Pancreas (tissue), 10 donors: ENCODE measurements around the gene CHST11. TPM values are rescaled to one million over a fixed set of nuclear protein-coding genes. Genes with fewer than 3 reads are reported as not detected.

ENCODE experiments used
- ATAC-seq, 4 donors: fragments of 200-7000 bp; cut with Tn5 transposase; one replicate each; pipeline versions ENCODE4 v1.8.0 to v1.9.1; 2020; ENCODE audit warnings: mild to moderate bottlenecking in 4 of 4, moderate library complexity in 4 of 4
- DNase-seq, 6 donors: peaks; one replicate each; pipeline ENCODE4 v3.0.0-alpha.2; 2020
- FAIRE-seq: peaks from 2 replicates; lab custom pipeline; 2012; peaks lifted over from hg19 to GRCh38; lab: Jason Lieb, UNC
- H3K27ac ChIP-seq, 4 donors: fragments of 200-600 bp; sonication (generic); 1 replicate in 3 of 4; 2 replicates in 1 of 4; pipeline versions ENCODE4 v1.5.0 to v1.8.0; 2020
- H3K27me3 ChIP-seq, 4 donors: fragments of 200-600 bp; one replicate each; pipeline ENCODE4 v1.8.0; 2021
- H3K36me3 ChIP-seq, 3 donors: fragments of 200-600 bp; sonication (generic) in 1 of 3; one replicate each; pipeline versions ENCODE4 v1.5.0 to v1.8.0; 2020 to 2021
- H3K4me1 ChIP-seq, 3 donors: fragments of 200-600 bp; one replicate each; pipeline ENCODE4 v1.8.0; 2021
- H3K4me3 ChIP-seq, 4 donors: fragments of 200-600 bp; sonication (generic) in 2 of 4; one replicate each; pipeline versions ENCODE4 v1.5.0 to v1.8.0; 2020 to 2021
- H3K9me3 ChIP-seq, 4 donors: fragments of 200-600 bp; one replicate each; pipeline ENCODE4 v1.8.0; 2021
- CTCF ChIP-seq, 4 donors: fragments of 200-600 bp; sonication (generic) in 3 of 4; IDR thresholded peaks; one replicate each; pipeline versions ENCODE4 v1.5.0 to v1.8.0; 2021; ENCODE audit warnings: antibody characterized with exemption in 4 of 4
- WGBS, 2 donors: extraction: QIAGEN DNeasy Blood & Tissue Kit; methylation state at CpG; one replicate each; pipeline ENCODE4 v1.1.7; 2013; 5-methylcytosine and 5-hydroxymethylcytosine counted together
- intact Hi-C, 3 donors: fragments of 100-400 bp; cut with DNase I; formaldehyde crosslinking; loops; one replicate each; pipeline versions ENCODE4 v1.11.1 to v1.14.2; 2022
- polyA plus RNA-seq, 2 donors: library from polyadenylated mRNA; stranded (reverse); fragments of 200-250 nt; gene quantifications; one replicate each; pipeline ENCODE4 v1.2.3, GENCODE V29; 2013
- total RNA-seq, 6 donors: library from RNA; stranded (reverse); fragmentation: NEBNext Ultra II Directional in 4 of 6; extraction: Animal tissue kit (Norgen Biotek cat#: 25700) in 4 of 6; gene quantifications; one replicate each; pipeline versions ENCODE4 v1.2.1 to v1.2.4, GENCODE V29; 2021 to 2023
- donor health status: healthy with polysubstance abuse.
- donor health status: DM: no; HTN: no; CAD: no; lungs with moderate emphysema.
- donor health status: DM: no; HTN: no; CAD: no.
- donor health status: control.
- donor health status: control.
- donor health status: Bipolar disorder and iron deficiency.
- donor health status: DM: yes; HTN: yes; CAD: no.
- donor health status: DM: no; HTN: no; CAD: no.
- donor health status: DM: no; HTN: no; CAD: no.
- donor health status: DM: yes; HTN: yes; CAD: no.

The CHST11 gene
- total and polyA plus RNA-seq, 8 donors: 1.1 to 14.8 (median 7.8) TPM

GRCh38 chr12:104659058-104659457 is 202.3 kb downstream of the CHST11 start:
- Histone ChIP-seq H3K9me3 (no peaks in the 10 kb centered on the region), H3K27me3 (no peaks in the 10 kb centered on the region), H3K27ac (no peak overlapping the region), H3K4me1 (peaks cover 0 to 17% (median 4%) of the 10 kb centered on the region in 3 donors), H3K36me3 (no peaks in the 10 kb centered on the region), H3K4me3 (no peak overlapping the region)
- ATAC-seq (no peak), DNase-seq (no peak), FAIRE-seq (no peak)
- intact Hi-C loops: no loop called here
- TF ChIP-seq CTCF (IDR thresholded peaks at IDR 0.05): no peak
- WGBS, 2 donors: 96 to 97% methylated on average over 5 of the region's 5 CpGs

- Histone ChIP-seq H3K4me1 (peaks cover 8 to 17% (median 9%) of the 10 kb centered on the region in 3 donors), H3K36me3 (no peaks in the 10 kb centered on the region), H3K9me3 (no peaks in the 10 kb centered on the region), H3K27ac (no peak overlapping the region), H3K4me3 (no peak overlapping the region), H3K27me3 (no peaks in the 10 kb centered on the region)
- intact Hi-C loops: no loop called here
- FAIRE-seq (no peak), ATAC-seq (peak in 3 of 4 donors; percentile 38 to 62 (median 50)), DNase-seq (no peak)
- WGBS, 2 donors: 29 to 33% methylated on average over 6 of the region's 6 CpGs
- no peak for TF ChIP-seq CTCF (IDR thresholded peaks at IDR 0.05)
Observed at GRCh38 chr12:104662203-104662602, 205.5 kb downstream of the CHST11 start.

- ATAC-seq: no peak
- no peaks in the 10 kb centered on the region for H3K9me3 ChIP-seq
- H3K4me1 ChIP-seq: peaks cover 8 to 23% (median 9%) of the 10 kb centered on the region in 3 donors
- intact Hi-C loops: no loop called here
- no peak for FAIRE-seq
- no peak overlapping the region for H3K4me3 ChIP-seq
- H3K27me3 ChIP-seq: no peaks in the 10 kb centered on the region
- WGBS, 2 donors: 78% methylated on average over 9 of the region's 9 CpGs
- no peak for DNase-seq
- TF ChIP-seq CTCF (IDR thresholded peaks at IDR 0.05): no peak
- H3K36me3 ChIP-seq: no peaks in the 10 kb centered on the region
- no peak overlapping the region for H3K27ac ChIP-seq
Observed at GRCh38 chr12:104662908-104663307, 206.2 kb downstream of the CHST11 start.

- FAIRE-seq (no peak), DNase-seq (no peak), ATAC-seq (no peak)
- Histone ChIP-seq H3K4me1 (peaks cover 11 to 36% (median 16%) of the 10 kb centered on the region in 3 donors), H3K9me3 (no peaks in the 10 kb centered on the region), H3K36me3 (no peaks in the 10 kb centered on the region), H3K4me3 (no peak overlapping the region), H3K27ac (no peak overlapping the region), H3K27me3 (no peaks in the 10 kb centered on the region)
- TF ChIP-seq CTCF (IDR thresholded peaks at IDR 0.05): no peak
- WGBS, 2 donors: 73 to 80% methylated on average over 3 of the region's 3 CpGs
- intact Hi-C loops: no loop called here
Observed at GRCh38 chr12:104664351-104664750, 207.6 kb downstream of the CHST11 start.

GRCh38 chr12:104665296-104665695 is 208.5 kb downstream of the CHST11 start:
- Histone ChIP-seq H3K4me3 (no peak overlapping the region), H3K27me3 (no peaks in the 10 kb centered on the region), H3K36me3 (no peaks in the 10 kb centered on the region), H3K4me1 (peaks cover 14 to 44% (median 22%) of the 10 kb centered on the region in 3 donors), H3K27ac (no peak overlapping the region), H3K9me3 (no peaks in the 10 kb centered on the region)
- ATAC-seq: no peak
- TF ChIP-seq CTCF (IDR thresholded peaks at IDR 0.05): no peak
- FAIRE-seq: no peak
- intact Hi-C loops: no loop called here
- no peak for DNase-seq
- WGBS, 2 donors: 87 to 90% methylated on average over 4 of the region's 4 CpGs
